Subcutaneous abdominal adipose tissue (tissue), 5 donors: ENCODE data around the gene ATP8B3.
A peak's percentile ranks its signal among the peaks of the same experiment; 100 is the strongest.

Experiments used
- H3K27ac ChIP-seq: one replicate; pipeline ENCODE4 v1.7.0; 2013; ENCODE audit warnings: low read depth, mild to moderate bottlenecking, inconsistent platforms, low read length, moderate library complexity
- H3K27me3 ChIP-seq, 5 donors: one replicate each; pipeline ENCODE4 v1.7.0; 2013; ENCODE audit warnings: low read length in 5 of 5, inconsistent platforms in 1 of 5; ENCODE audit not compliant: control insufficient read depth in 5 of 5, insufficient read depth in 4 of 5
- H3K36me3 ChIP-seq, 5 donors: one replicate each; pipeline ENCODE4 v1.7.0; 2013; ENCODE audit warnings: low read length in 5 of 5; ENCODE audit not compliant: control insufficient read depth in 5 of 5, insufficient read depth in 5 of 5
- H3K4me1 ChIP-seq, 5 donors: one replicate each; pipeline ENCODE4 v1.7.0; 2013; ENCODE audit warnings: low read length in 5 of 5, mild to moderate bottlenecking in 3 of 5, moderate library complexity in 1 of 5; ENCODE audit not compliant: control insufficient read depth in 5 of 5, insufficient read depth in 5 of 5
- H3K4me3 ChIP-seq, 5 donors: one replicate each; pipeline ENCODE4 v1.7.0; 2013; ENCODE audit warnings: low read length in 5 of 5, low read depth in 1 of 5
- H3K9ac ChIP-seq, 5 donors: one replicate each; pipeline ENCODE4 v1.7.0; 2013; ENCODE audit warnings: low read length in 5 of 5, mild to moderate bottlenecking in 4 of 5, moderate library complexity in 3 of 5
- H3K9me3 ChIP-seq, 5 donors: one replicate each; pipeline ENCODE4 v1.7.0; 2013; ENCODE audit warnings: low read length in 5 of 5; ENCODE audit not compliant: control insufficient read depth in 5 of 5
- donor health status: healthy.
- donor health status: healthy.
- donor health status: healthy.
- donor health status: healthy.
- donor health status: healthy.

ATP8B3 gene

DNA sequence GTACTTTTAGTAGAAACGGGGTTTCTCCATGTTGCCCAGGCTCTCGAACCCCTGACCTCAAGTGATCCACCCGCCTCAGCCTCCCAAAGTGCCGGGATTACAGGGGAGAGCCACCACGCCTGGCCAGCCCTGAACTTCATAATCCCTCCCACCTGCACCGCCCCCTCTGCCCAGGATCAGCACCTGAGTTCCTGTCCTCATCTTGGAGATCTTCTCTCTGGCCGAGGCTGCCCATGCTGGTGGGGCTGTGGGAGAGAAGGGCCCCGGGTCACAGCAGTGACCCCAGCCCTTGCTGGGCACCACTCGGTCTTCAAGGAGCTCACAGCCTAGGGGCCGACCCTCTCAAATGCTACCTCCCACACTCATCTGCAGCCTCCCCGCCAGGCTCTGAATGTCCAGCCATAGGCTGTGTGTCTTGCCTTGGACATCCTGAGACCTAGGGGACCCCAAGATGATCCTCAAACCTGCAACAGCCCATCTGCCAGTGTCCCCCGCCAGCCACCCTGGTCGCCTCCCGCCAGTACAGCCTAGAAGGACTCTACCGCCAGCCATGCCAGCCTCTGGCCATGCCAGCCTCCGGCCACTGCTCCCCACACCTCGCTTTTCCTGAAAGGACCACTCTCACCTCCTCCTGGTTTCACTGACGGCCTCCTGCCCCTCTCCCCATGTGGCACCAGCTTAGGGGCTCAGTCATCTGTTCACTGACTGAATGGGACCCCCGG, 1.5 kb downstream of the ATP8B3 start:
- H3K27me3 ChIP-seq: no peaks in the 10 kb centered on the region
- H3K4me1 ChIP-seq: peaks cover 0 to 20% (median 15%) of the 10 kb centered on the region in 5 donors
- H3K9me3 ChIP-seq: no peaks in the 10 kb centered on the region
- peaks cover 0 to 9% (median 2%) of the 10 kb centered on the region in 5 donors for H3K36me3 ChIP-seq
- H3K9ac ChIP-seq: no peak overlapping the region
- H3K27ac ChIP-seq: peak overlapping the region; percentile 40
- H3K4me3 ChIP-seq: no peak overlapping the region

DNA sequence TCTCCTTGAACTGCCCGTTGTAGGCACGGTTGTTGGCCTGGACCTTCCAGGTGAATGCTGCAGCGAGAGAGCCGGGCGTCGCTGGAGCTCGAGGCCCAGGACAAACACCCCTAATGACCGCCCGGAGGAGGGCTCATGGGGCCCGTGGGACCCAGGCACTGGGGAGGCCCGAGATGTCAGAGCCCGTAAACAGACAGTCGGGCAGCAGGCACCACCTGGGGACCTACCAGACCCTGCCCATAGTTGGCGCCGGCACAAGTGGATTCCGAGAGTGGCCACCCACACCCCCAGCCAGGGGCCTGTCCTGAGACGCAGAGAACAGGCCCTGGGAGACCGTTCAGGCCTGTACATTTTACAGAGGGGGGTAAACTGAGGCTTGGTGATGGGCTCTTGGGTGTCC, 2.4 kb downstream of the ATP8B3 start:
- H3K4me3 ChIP-seq: no peak overlapping the region
- H3K27me3 ChIP-seq: no peaks in the 10 kb centered on the region
- no peaks in the 10 kb centered on the region for H3K9me3 ChIP-seq
- no peak overlapping the region for H3K27ac ChIP-seq
- H3K9ac ChIP-seq: no peak overlapping the region
- peaks cover 0 to 20% (median 15%) of the 10 kb centered on the region in 5 donors for H3K4me1 ChIP-seq
- H3K36me3 ChIP-seq: peaks cover 0 to 1% (median 0%) of the 10 kb centered on the region in 5 donors

DNA sequence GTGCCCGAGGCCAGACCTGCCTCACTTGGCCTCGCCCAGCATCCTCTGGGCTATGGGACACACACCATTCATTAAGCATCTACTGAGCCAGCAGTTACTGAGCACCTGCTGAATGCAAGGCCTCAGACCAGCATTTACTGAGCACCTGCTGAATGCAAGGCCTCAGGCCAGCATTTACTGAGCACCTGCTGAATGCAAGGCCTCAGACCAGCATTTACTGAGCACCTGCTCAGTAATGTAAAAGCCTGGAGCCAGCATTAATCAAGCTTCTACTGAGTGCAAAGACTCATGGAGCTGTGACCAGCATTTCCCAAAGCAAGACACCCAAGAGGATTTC, 3.7 kb downstream of the ATP8B3 start:
- Histone ChIP-seq H3K4me3 (no peak overlapping the region), H3K27ac (no peak overlapping the region), H3K36me3 (no peaks in the 10 kb centered on the region), H3K27me3 (no peaks in the 10 kb centered on the region), H3K9ac (no peak overlapping the region), H3K9me3 (peaks cover 0 to 2% (median 0%) of the 10 kb centered on the region in 5 donors), H3K4me1 (peaks cover 0 to 19% (median 14%) of the 10 kb centered on the region in 5 donors)

DNA sequence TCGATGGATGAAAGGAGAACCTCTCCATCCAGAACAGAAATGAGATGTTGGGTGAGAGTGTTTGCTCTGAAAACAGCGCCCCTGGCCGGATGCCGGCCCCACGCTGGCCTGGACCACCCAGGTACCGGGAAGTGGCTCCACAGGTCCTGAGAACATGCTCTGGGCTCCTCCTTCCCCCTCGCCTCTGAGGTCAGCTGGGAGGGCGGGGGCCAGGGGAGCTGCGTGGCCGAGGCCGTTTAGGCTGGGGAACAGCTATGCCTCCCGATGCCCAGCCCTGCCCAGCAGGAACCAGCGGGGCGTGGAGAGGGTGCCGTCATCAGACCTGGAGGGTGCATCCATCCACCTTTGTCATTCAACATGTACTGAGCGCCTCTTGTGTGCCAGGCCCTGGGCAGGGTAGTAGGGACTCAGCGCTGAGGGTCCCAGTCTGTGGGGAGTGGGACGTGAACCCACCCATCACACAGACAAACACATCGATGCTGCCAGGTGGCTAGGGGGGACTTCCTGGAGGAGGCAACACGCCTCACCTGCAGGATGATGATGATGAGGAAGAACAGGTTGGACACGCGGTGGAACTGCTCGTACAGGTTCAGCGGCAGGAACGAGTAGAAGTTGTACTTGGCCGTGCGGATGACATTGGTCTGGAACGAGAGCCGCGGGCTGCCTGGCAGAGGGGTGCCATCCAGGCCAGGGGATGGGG, 4.2 kb downstream of the ATP8B3 start:
- H3K9ac ChIP-seq: no peak overlapping the region
- H3K27ac ChIP-seq: no peak overlapping the region
- peaks cover 0 to 13% (median 9%) of the 10 kb centered on the region in 5 donors for H3K4me1 ChIP-seq
- H3K36me3 ChIP-seq: no peaks in the 10 kb centered on the region
- no peak overlapping the region for H3K4me3 ChIP-seq
- peaks cover 0 to 2% (median 0%) of the 10 kb centered on the region in 5 donors for H3K9me3 ChIP-seq
- no peaks in the 10 kb centered on the region for H3K27me3 ChIP-seq

DNA sequence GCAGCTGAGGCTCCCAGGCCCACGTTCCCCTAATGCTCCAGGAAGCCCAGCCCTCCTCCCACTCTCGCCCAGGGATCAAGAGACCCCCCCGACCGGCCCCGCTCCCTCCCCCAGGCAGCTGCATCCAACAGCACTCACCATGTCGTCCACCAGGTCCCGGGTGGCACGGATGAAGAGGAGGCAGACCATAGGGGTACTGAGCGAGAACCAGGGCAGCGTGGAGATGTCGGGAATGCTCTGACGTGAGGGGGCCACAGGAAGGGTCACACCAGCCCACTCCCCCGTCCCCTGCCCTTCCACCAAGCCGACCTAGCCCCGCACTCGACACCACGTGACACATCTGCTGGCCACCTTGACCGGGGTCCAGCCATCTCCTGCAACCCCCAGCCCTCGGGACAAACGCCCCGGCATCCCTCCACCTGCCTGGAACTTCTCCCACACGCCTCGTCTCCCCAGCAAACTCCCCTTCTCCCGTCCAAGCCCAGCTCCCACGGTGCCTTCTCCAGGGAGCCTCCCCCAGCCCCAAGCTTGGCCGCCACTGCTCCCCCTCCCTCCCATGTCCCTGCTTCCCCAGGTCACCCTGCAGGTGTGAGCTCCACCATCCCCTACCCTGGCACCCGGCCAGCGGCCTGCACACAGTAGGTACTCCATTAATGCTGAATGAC, 4.9 kb downstream of the ATP8B3 start:
- H3K9me3 ChIP-seq: peaks cover 0 to 2% (median 0%) of the 10 kb centered on the region in 5 donors
- no peak overlapping the region for H3K4me3 ChIP-seq
- H3K4me1 ChIP-seq: peaks cover 0 to 7% (median 5%) of the 10 kb centered on the region in 5 donors
- no peaks in the 10 kb centered on the region for H3K27me3 ChIP-seq
- H3K9ac ChIP-seq: no peak overlapping the region
- no peaks in the 10 kb centered on the region for H3K36me3 ChIP-seq
- H3K27ac ChIP-seq: no peak overlapping the region

DNA sequence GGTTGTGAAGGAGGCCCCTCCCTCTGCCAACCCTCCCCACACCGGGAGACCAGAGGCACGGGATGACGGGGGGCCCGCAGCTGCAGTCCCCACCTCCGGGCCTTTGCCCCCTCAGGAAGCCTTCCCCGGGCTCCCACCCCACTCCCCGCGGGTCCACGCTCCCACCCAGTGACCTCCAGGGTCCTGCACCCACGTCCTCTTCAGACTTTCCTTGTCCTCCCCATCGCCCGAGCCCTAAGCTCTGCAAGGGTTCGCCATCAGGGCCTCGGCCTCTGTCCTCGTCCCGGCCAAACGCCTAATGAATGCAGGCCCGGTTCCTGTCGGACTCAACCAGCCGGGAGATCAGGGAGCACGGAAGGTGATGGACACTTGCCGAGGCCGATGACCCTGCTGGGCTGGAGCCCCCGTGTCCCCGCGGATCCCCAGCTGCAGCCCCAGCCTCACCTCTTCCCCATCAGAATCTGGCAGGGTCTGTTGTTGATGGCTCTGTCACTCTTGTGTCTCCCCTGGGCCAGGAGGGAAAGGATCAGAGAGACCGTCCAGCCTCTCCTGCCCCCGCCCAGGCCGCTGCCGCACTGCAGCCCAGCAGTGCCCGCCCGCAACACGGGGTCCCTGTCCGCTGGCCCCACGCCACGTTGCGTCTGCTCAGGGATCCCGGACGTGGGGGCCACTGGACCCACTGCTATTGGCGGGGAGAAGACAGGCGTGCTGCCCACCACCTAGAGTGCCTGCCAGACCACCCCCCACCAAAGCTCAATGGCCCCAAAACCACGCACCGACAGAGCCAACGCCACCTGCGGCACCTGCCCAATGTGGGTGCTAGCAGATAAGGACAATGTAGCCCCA, 5.7 kb downstream of the ATP8B3 start:
- H3K27me3 ChIP-seq: no peaks in the 10 kb centered on the region
- no peak overlapping the region for H3K9ac ChIP-seq

DNA sequence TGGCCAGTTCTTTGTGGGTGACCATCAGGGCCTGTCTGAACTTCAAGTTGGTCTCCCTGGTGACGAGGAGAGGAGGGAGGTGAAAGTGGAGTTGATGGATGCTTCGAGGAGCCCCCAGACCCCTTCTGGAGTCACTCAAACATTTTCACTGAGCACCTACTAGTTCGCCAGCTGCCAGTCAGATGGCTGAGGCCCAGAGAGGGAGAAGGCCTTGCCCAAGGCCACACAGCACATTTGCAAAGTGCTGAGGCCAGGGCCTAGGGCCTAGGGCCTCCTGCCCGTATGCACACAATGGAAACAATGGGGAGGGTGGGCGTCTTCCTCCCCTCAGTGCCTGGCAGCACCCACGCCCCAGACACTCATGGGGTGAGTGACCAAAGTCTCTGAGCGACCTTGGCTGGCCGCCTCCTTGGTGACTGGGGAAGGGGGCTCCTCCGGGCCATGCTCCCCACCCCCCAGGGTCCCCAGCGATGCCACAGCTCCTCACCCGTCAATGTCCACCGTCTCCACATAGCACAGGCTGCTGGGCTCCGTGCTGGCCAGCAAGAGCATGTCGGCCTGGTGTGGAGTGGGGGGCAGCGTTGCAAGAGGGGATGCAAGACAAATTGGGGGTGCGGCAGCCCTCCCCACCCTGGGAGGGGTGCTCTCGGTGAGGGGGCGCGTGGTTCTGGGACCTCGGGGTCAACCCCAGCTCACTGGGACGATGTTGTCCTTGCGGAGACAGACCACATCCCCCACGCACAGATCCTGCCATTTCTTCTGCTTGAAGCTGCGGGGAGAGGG, 6.5 kb downstream of the ATP8B3 start:
- no peaks in the 10 kb centered on the region for H3K4me1 ChIP-seq
- H3K27ac ChIP-seq: no peak overlapping the region
- H3K9me3 ChIP-seq: peaks cover 0 to 2% (median 0%) of the 10 kb centered on the region in 5 donors
- H3K9ac ChIP-seq: no peak overlapping the region
- no peaks in the 10 kb centered on the region for H3K27me3 ChIP-seq
- no peaks in the 10 kb centered on the region for H3K36me3 ChIP-seq
- no peak overlapping the region for H3K4me3 ChIP-seq

More for the DNA sequence above, 5.7 kb downstream of the ATP8B3 start:
- peaks cover 0 to under 1% (median 0%) of the 10 kb centered on the region in 5 donors for H3K4me1 ChIP-seq
- H3K36me3 ChIP-seq: no peaks in the 10 kb centered on the region
- no peak overlapping the region for H3K27ac ChIP-seq
- peaks cover 0 to 2% (median 0%) of the 10 kb centered on the region in 5 donors for H3K9me3 ChIP-seq
- no peak overlapping the region for H3K4me3 ChIP-seq

DNA sequence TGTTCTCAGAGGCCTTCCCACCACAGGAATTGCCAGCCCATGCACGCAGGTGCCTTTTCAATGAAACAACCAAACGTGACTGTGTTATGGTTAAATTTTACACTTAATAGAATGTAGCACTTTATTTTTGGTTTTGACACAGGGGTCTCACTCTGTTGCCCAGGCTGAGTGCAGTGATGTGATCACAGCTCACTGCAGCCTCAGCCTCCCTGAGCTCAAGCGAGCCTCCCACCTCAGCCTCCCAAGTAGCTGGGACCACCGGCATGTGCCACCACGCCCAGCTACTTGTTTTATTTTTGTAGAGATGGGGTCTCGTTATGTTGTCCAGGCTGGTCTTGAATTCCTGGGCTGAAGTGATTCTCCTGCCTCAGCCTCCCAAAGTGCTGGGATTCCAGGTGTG, 7.2 kb downstream of the ATP8B3 start:
- Histone ChIP-seq H3K36me3 (peaks cover 0 to 3% (median 2%) of the 10 kb centered on the region in 5 donors), H3K27ac (no peak overlapping the region), H3K4me1 (no peaks in the 10 kb centered on the region), H3K27me3 (no peaks in the 10 kb centered on the region), H3K9me3 (peaks cover 0 to 2% (median 0%) of the 10 kb centered on the region in 5 donors), H3K4me3 (no peak overlapping the region), H3K9ac (no peak overlapping the region)

DNA sequence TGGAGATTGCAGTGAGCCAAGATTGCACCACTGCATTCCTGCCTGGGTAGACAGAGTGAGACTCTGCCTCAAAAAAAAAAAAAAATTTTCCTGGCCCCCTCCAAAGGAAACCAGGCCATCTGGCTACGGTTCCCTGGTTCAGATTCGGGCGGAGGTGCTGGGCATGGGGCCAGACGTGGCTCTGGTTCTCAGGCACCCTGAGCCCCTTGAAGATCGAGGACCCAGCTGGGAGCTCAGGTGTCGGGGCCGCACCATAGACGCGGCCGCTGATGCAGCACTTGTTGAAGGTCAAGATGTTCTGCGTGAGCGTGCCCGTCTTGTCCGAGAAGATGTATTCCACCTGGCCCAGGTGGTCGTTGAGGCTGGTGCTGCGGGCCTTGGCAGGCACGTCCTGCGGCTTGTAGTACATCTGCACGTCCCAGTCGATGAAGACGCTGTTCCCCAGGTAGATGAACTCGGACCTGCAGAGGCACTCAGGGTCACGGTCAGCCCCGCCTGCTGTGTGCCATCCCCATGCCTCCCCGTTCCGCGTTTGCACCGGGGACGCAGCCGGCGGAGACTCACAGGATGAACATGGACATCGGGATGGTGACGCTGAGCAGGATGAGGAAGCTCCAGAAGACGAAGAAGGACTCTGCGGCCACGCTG, 12.3 kb downstream of the ATP8B3 start:
- no peak overlapping the region for H3K4me3 ChIP-seq
- H3K9me3 ChIP-seq: peaks cover 0 to 2% (median 0%) of the 10 kb centered on the region in 5 donors
- H3K36me3 ChIP-seq: peaks cover 0 to 4% (median 2%) of the 10 kb centered on the region in 5 donors
- H3K4me1 ChIP-seq: peaks cover 0 to 8% (median 5%) of the 10 kb centered on the region in 5 donors
- H3K9ac ChIP-seq: no peak overlapping the region
- no peak overlapping the region for H3K27ac ChIP-seq
- H3K27me3 ChIP-seq: peaks cover 5 to 14% (median 11%) of the 10 kb centered on the region in 5 donors
